Measurements from ENCODE around the gene ZNF397.
A peak's percentile ranks its signal among the peaks of the same experiment; 100 is the strongest.

Gene ZNF397

DNA sequence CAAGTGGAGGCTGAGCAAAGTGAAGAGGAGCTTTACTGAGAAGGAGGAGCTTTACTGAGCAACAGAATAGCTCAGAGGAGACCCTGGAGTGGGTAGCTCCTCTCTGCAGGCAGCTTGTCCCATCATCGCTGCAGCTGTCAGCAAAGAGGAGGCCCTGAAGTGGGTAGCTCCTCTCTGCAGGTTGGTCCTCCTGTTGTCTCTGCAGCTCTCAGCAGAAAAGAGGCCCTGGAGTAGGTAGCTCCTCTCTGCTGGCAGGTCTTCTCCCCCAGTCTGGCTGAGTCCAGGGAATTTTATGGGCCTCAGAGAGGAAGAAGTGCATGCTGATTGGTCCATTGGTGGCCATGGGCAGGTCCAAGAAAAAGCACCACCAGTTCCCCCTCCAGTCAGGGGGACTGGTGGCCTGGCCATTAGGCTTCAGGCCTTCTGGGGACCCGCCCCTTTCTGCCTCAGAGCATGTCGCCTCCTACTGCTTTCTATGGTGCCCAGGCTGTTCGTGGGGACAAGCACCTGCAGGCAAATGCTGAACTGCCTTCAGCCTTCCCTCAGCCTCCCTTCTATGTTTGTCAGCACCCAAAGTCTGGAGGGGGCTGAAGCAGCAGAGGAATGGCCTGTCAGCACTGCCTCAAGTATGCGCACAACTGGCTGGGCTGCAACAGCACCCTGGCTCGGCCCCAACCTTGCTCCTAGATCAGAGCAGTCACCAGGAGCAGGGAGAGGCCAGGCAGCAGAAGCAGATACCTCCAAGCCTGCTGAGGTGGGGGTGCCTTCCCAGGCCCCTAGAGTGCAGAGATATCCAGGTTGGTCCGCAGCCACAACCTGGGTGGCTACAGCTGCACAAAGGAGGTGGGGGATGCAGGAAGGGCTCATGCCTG is 43.3 kb downstream of the ZNF397 start:
- ChIA-PET CTCF (no interaction called here), POLR2A (ENCODE audit: low non-redundant PET) (no interaction called here)
- H3K27ac ChIP-seq: no peak overlapping the region
- DNase-seq (ENCODE audit: low spot score): no peak
- TF ChIP-seq, protein P1, sequence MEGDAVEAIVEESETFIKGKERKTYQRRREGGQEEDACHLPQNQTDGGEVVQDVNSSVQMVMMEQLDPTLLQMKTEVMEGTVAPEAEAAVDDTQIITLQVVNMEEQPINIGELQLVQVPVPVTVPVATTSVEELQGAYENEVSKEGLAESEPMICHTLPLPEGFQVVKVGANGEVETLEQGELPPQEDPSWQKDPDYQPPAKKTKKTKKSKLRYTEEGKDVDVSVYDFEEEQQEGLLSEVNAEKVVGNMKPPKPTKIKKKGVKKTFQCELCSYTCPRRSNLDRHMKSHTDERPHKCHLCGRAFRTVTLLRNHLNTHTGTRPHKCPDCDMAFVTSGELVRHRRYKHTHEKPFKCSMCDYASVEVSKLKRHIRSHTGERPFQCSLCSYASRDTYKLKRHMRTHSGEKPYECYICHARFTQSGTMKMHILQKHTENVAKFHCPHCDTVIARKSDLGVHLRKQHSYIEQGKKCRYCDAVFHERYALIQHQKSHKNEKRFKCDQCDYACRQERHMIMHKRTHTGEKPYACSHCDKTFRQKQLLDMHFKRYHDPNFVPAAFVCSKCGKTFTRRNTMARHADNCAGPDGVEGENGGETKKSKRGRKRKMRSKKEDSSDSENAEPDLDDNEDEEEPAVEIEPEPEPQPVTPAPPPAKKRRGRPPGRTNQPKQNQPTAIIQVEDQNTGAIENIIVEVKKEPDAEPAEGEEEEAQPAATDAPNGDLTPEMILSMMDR (conservative IDR thresholded peaks at IDR 0.05; ENCODE audit: low read depth): no peak

DNA sequence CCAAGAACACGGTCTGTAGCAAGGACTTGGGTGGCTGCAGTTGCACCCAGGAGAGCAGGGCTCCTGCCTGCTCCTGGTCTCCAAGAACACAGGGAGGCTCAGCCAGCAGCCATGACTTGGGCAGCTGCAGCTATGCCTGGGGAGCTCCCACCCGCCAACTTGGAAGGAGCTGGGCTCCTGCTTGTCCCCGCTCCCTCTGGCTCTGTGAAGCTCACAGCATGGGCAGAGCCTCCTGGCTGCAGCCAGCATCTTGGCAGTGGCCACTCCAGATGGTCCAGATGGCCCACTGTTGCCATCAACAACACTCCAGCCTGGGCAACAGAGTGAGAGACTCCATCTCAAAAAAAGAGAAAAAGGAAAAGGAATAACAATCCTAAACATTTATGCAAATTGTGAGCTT is 44.0 kb downstream of the ZNF397 start:
- CTCF ChIA-PET: no interaction called here
- no peak for DNase-seq (ENCODE audit: low spot score)
- TF ChIP-seq, protein P1 (conservative IDR thresholded peaks at IDR 0.05; ENCODE audit: low read depth): no peak
- no peak overlapping the region for H3K27ac ChIP-seq
- POLR2A ChIA-PET (ENCODE audit: low non-redundant PET): no interaction called here

DNA sequence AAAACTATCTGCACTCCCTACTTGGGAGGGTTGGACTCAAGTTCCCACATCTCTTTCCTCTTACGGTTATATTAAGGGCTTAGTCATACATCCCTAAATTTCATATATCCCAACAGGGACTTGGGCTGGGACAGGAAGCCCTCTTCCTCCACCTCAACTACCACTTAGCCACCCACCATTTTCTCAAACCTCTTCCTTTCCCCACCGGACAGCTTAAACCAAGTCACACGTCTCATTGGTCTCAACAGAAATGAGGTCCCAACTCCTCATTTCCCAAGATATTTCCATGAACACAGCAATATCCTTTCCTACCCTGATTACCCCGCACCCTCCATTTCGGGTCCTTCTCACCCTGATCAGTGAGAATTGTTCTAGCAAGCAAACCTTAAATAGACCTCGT is 48.5 kb downstream of the ZNF397 start:
- DNase-seq (ENCODE audit: low spot score): peak; percentile 3
- H3K27ac ChIP-seq: peak overlapping the region; percentile 75
- TF ChIP-seq, protein P1 (conservative IDR thresholded peaks at IDR 0.05; ENCODE audit: low read depth): no peak
- CTCF ChIA-PET: no interaction called here
- POLR2A ChIA-PET (ENCODE audit: low non-redundant PET): no interaction called here

DNA sequence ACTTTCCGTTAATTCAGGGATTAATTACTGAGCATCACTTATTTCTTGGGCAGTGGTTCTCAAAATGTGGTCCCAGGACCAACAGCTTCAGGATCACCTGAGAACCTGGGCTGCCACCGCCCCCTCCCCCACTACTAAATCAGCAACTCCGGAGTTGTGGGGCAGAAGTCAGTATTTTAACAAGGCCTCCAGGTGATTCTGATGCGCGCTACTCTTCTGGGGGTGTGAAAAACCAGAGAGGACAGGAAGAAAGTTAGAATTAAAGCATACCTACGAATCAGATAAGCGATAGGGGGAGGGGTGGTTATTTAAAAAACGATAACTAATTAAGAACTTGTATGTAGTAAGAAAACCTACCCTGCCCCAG is 48.9 kb downstream of the ZNF397 start:
- ChIA-PET CTCF (no interaction called here), POLR2A (ENCODE audit: low non-redundant PET) (no interaction called here)
- peak; percentile 8 for DNase-seq (ENCODE audit: low spot score)
- peak overlapping the region; percentile 75 for H3K27ac ChIP-seq
- TF ChIP-seq, protein P1 (conservative IDR thresholded peaks at IDR 0.05; ENCODE audit: low read depth): no peak

DNA sequence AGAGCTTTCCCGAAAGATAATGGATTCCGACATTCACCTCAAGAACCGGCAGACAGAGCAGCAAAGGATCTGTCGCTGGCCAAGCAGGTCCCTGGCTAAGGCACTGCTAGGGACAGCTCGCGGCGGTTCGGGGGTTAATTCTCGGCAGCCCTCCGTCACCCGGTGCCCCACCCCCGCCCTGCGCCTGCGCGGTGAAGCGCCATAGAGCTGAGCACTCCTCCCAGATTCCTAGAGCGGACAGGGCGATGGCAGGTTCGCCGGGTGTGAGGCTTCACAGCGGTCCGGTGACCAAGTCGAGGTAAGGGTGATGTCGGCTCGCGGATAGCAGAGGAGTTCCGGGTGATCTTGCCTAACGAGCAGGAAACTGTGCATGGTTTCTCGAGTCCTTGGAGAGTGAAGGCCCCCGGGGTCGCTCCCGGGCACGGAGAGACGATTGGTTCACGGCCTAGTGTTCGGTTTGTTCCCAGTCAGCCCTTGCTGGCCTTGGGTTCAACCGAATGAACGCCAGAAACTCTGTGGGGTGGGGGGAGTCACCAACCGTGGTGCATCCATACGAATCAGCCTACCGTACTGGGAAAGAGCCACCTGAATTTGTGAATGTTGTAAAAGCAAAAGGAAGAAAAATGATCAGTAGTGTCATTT is 49.4 kb downstream of the ZNF397 start, which contains the start of gene ZSCAN30:
ZSCAN30 (minus strand) TSS at position 136 of the 642 bp plus-strand sequence. CDS start 25,877 bp downstream, outside the sequence.
- CTCF ChIA-PET: no interaction called here
- DNase-seq (ENCODE audit: low spot score): peak; percentile 89
- H3K27ac ChIP-seq: peak within 1 kb of the TSS; percentile 75
- TF ChIP-seq, protein P1 (conservative IDR thresholded peaks at IDR 0.05; ENCODE audit: low read depth): no peak
- POLR2A ChIA-PET (ENCODE audit: low non-redundant PET): no interaction called here

DNA sequence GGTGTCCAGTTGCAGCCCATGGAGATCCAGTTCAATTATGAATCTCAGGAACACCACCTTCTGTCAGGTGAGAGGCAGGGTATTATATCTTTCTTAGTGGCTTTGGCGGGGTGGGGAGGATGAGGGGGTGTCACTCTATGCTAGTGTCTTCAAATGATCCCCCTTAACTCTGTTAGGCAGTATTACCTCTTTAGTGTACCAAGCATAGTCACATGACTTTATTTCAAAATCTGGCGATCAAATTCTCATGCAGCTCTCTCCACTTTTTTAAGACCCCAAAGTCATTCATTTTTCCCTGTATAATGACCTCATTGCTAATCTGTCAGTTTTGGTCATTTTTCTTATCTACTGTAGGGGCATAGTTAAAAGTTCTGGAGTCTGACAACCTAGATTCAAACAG is 50.3 kb downstream of the ZNF397 start:
- POLR2A ChIA-PET (ENCODE audit: low non-redundant PET): no interaction called here
- CTCF ChIA-PET: no interaction called here
- TF ChIP-seq, protein P1 (conservative IDR thresholded peaks at IDR 0.05; ENCODE audit: low read depth): no peak
- DNase-seq (ENCODE audit: low spot score): no peak
- H3K27ac ChIP-seq: no peak overlapping the region

All from RWPE1 (cell line).